Duodenal mucosa (tissue), 2 donors: ENCODE data around the gene ACBD5.

Experiments
- H3K27ac ChIP-seq: one replicate; pipeline ENCODE4 v1.7.0; 2013; ENCODE audit warnings: low read depth, low read length
- H3K27me3 ChIP-seq, 2 donors: one replicate each; pipeline ENCODE4 v1.7.0; 2013; ENCODE audit warnings: low read length in 2 of 2, control low read depth in 1 of 2; ENCODE audit not compliant: insufficient read depth in 2 of 2, control insufficient read depth in 1 of 2
- H3K36me3 ChIP-seq, 2 donors: one replicate each; pipeline ENCODE4 v1.7.0; 2013; ENCODE audit warnings: low read length in 2 of 2, control low read depth in 1 of 2; ENCODE audit not compliant: insufficient read depth in 2 of 2, control insufficient read depth in 1 of 2
- H3K4me1 ChIP-seq, 2 donors: one replicate each; pipeline ENCODE4 v1.7.0; 2013; ENCODE audit warnings: low read length in 2 of 2, control low read depth in 1 of 2; ENCODE audit not compliant: insufficient read depth in 2 of 2, control insufficient read depth in 1 of 2
- H3K4me3 ChIP-seq, 2 donors: one replicate each; pipeline ENCODE4 v1.7.0; 2013; ENCODE audit warnings: low read length in 2 of 2, low read depth in 1 of 2
- H3K9ac ChIP-seq, 2 donors: one replicate each; pipeline ENCODE4 v1.7.0; 2013; ENCODE audit warnings: low read length in 2 of 2, low read depth in 1 of 2
- H3K9me3 ChIP-seq, 2 donors: one replicate each; pipeline ENCODE4 v1.7.0; 2013; ENCODE audit warnings: low read length in 2 of 2, control low read depth in 1 of 2; ENCODE audit not compliant: control insufficient read depth in 1 of 2

ACBD5 gene

DNA sequence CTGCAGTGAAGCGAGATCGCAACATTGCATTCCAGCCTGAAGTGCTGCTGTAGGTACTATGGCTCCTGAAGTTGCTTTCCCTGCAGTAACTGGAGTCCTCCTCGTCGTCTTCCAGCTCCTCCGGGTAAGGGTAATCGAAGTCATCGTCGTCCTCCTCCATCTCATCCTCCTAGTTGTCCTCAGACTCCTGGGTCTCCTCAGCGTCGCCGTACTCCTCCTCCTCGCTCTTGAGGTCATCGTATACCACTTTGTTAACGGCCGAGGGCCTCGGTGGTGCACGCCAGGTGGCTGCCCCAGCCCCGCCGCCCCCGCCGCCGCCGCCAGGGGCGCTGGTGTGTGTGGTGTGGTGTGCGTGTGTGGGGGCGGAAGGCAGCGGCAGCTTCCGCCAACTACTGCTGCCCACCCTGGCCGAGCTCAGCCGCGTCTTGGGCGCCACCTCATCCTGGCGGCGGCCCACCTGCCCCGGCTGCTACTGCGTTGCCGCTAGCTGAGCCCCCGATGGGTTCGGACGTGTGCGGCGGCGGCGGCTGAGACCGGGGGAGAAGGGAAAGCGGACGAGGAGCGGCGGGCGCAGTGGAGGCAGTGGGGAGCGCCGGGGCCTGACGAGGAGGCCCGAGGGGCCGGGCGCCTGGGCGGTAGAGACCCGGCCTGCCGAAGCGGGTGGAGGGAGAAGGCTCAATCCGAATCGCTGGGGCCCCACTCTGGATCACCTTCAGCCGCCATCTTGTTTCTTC, 11.8 kb upstream of the ACBD5 start:
- H3K9ac ChIP-seq, result peak overlapping the region; percentile 54 to 55
- no peaks in the 10 kb centered on the region for H3K4me1 ChIP-seq
- H3K27me3 ChIP-seq, result peaks cover 0 to under 1% of the 10 kb centered on the region in 2 donors
- H3K9me3 ChIP-seq, result no peaks in the 10 kb centered on the region
- peak overlapping the region; percentile 68 to 70 for H3K4me3 ChIP-seq
- peak overlapping the region; percentile 55 for H3K27ac ChIP-seq
- no peaks in the 10 kb centered on the region for H3K36me3 ChIP-seq

DNA sequence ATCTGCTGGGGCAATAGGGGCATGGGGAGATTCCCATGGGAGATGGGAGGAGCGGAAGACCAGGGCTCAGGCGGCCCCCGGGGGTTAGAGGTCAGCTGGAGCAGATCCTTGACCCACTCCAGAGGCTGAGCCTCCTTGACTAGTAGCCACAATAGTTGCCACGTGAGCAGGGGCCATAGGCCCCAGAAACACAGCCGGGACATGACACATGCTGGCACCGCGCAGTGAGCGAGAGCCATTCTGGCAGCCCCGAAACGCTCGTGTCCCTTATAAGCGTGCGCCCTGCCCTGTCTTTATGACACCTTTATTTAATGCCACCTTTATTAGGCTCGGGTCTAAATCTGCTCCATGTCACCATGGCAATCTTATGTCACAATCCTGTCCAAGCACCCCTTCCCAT, 11.0 kb upstream of the ACBD5 start:
- no peaks in the 10 kb centered on the region for H3K27me3 ChIP-seq
- no peaks in the 10 kb centered on the region for H3K36me3 ChIP-seq
- no peak overlapping the region for H3K9ac ChIP-seq
- no peaks in the 10 kb centered on the region for H3K4me1 ChIP-seq
- no peak overlapping the region for H3K27ac ChIP-seq
- no peaks in the 10 kb centered on the region for H3K9me3 ChIP-seq
- no peak overlapping the region for H3K4me3 ChIP-seq

DNA sequence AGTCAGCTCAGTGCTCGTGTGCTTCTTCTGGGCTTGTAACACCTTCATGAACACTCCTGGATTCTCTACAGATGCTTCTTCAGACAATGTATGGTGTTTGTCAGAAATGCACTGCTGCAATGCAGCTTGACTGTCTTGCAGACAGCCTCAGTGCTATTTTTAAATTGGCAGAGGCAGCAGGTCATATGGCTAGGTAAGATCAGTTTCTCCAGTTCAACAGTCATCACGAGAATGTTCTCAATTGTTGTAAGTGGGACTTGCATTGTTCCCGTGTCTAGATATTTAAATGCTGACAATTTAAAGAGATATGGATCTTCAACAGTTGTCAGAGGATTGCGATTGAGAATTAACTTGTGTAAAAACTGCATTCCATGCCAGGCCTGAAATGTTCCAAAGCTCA, 7.6 kb upstream of the ACBD5 start:
- no peak overlapping the region for H3K9ac ChIP-seq
- H3K27ac ChIP-seq, result no peak overlapping the region
- H3K9me3 ChIP-seq, result no peaks in the 10 kb centered on the region
- no peaks in the 10 kb centered on the region for H3K27me3 ChIP-seq
- H3K36me3 ChIP-seq, result no peaks in the 10 kb centered on the region
- H3K4me1 ChIP-seq, result peaks cover 6 to 8% of the 10 kb centered on the region in 2 donors
- H3K4me3 ChIP-seq, result no peak overlapping the region

DNA sequence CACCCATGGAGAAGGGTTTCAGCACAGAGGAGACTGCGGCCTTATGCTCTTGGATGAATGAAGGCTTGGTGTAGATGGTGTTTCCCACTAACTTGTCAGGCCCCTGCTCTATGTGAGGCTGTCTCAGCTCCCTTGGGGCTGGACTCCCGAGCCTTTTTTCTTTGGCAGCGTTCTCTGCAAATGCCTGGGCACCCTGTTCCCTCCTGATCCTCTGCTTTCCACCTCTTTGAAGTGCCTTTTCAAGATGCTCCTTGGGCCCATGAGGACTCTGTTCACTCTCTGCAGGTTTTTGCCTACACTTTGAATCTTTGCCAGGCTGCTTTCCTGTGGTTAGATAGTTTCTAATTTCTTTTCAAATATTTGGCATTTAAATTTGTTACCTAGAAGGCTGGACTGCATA, 6.8 kb upstream of the ACBD5 start:
- no peak overlapping the region for H3K4me3 ChIP-seq
- no peaks in the 10 kb centered on the region for H3K27me3 ChIP-seq
- no peak overlapping the region for H3K9ac ChIP-seq
- no peaks in the 10 kb centered on the region for H3K9me3 ChIP-seq
- H3K36me3 ChIP-seq, result no peaks in the 10 kb centered on the region
- peaks cover 9 to 10% of the 10 kb centered on the region in 2 donors for H3K4me1 ChIP-seq
- H3K27ac ChIP-seq, result no peak overlapping the region

DNA sequence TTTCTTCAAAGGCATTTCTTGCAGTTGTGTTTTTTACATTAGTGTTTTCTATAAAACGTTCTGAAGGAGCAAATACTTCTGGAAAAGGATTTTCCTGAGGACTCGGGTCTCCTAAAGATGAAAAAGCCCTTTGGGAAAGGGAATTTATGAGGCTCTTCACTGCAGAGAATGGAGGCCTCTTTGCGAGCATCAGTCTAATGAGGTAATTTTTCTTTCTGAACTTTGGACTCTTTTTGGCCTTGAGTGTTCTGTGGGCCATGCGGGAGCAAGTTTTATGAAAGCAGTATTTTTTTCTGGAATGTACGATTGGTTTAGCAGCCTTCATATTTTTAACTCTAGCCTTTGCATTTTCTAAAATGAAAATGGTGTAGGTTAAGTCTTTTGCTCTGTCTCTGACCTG, 6.4 kb upstream of the ACBD5 start:
- Histone ChIP-seq H3K27me3 (no peaks in the 10 kb centered on the region), H3K9ac (no peak overlapping the region), H3K36me3 (no peaks in the 10 kb centered on the region), H3K27ac (no peak overlapping the region), H3K4me1 (peaks cover 9 to 10% of the 10 kb centered on the region in 2 donors), H3K4me3 (no peak overlapping the region), H3K9me3 (no peaks in the 10 kb centered on the region)

DNA sequence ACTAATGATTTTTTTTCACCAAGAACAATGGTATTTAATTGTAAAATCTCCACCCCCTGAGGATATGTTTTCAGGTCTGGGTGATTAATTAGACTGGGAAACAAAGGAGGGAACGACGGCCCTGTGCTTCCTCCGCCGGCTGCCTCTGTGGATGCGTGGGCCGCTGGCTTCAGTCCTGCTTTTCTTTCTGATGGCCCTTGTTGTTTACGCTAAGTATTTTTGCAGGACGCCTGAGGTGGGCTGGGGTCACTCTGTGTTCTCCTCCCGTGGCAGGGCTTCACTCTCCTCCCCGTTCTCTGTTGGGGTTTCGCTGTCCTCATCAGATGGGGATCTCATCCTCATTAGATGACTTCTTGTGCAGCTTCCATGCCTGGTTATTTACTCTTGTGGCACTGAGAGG, 5.2 kb upstream of the ACBD5 start:
- Histone ChIP-seq H3K9ac (no peak overlapping the region), H3K36me3 (no peaks in the 10 kb centered on the region), H3K4me3 (no peak overlapping the region), H3K4me1 (peaks cover 10 to 14% of the 10 kb centered on the region in 2 donors), H3K27ac (no peak overlapping the region), H3K9me3 (no peaks in the 10 kb centered on the region), H3K27me3 (no peaks in the 10 kb centered on the region)

- H3K4me1 ChIP-seq, result peaks cover 10 to 14% of the 10 kb centered on the region in 2 donors
- no peak overlapping the region for H3K27ac ChIP-seq
- H3K27me3 ChIP-seq, result no peaks in the 10 kb centered on the region
- no peaks in the 10 kb centered on the region for H3K9me3 ChIP-seq
- no peak overlapping the region for H3K9ac ChIP-seq
- no peak overlapping the region for H3K4me3 ChIP-seq
- H3K36me3 ChIP-seq, result no peaks in the 10 kb centered on the region
Measured at GRCh38 chr10:27244976-27245375, 4.4 kb upstream of the ACBD5 start.

GRCh38 chr10:27242951-27243551, 2.5 kb upstream of the ACBD5 start:
- Histone ChIP-seq H3K4me1 (peaks cover 10 to 23% of the 10 kb centered on the region in 2 donors), H3K4me3 (peak overlapping the region; percentile 67 to 88), H3K36me3 (no peaks in the 10 kb centered on the region), H3K9ac (peak overlapping the region; percentile 87 to 95), H3K27me3 (no peaks in the 10 kb centered on the region), H3K27ac (peak overlapping the region; percentile 55), H3K9me3 (no peaks in the 10 kb centered on the region)

DNA sequence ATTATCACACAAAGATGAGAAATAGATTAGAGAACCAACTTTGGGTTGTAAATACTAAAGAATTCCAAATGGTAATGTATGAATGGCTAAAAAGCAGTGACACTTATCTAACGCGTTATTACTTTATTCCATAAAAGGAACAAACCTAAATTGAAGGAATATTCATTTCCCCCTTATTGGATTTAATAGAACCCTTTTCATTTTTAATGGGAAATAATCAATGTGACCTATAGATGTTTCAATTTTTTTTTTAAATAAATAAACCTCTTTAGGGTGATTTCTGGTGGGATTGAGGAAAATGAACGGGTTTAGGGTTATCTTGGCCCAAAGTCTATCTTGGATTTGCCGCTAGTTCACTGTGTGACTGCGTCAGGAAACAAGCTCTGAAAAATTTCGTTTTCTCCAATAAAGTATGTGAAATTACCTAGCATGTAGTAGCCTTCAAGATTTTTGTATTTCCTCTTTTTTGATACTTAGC, 1.9 kb upstream of the ACBD5 start:
- Histone ChIP-seq H3K9me3 (no peaks in the 10 kb centered on the region), H3K4me1 (peaks cover 10 to 26% of the 10 kb centered on the region in 2 donors), H3K27me3 (no peaks in the 10 kb centered on the region), H3K27ac (peak overlapping the region; percentile 94), H3K36me3 (no peaks in the 10 kb centered on the region), H3K4me3 (peak overlapping the region; percentile 67 to 88), H3K9ac (peak overlapping the region; percentile 87 to 95)

- H3K4me3 ChIP-seq, result peak overlapping the region; percentile 67 to 88
- no peaks in the 10 kb centered on the region for H3K9me3 ChIP-seq
- H3K27me3 ChIP-seq, result no peaks in the 10 kb centered on the region
- H3K4me1 ChIP-seq, result peaks cover 10 to 26% of the 10 kb centered on the region in 2 donors
- peak overlapping the region; percentile 94 for H3K27ac ChIP-seq
- no peaks in the 10 kb centered on the region for H3K36me3 ChIP-seq
- peak overlapping the region; percentile 87 to 95 for H3K9ac ChIP-seq
Measured at GRCh38 chr10:27241652-27242472, 1.3 kb upstream of the ACBD5 start.
